Measurements from ENCODE around the gene RIPOR2.

DNA sequence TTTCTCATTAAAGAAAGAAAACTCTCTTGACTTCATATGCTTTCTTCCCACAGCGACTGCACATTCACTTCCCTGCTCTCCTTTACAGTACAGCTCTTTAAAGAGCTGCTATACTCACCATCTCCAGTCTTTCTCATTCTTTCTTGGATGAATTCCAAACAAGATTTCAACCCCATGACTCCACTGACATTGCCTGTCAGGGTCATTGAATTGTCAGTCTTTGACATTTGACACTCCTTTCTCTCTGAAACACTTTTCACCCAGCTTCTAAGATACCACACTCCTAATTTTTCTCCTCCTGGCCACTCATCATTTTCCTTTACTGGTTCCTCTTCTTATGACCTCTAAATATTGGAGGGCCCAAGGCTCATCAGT, 136.2 kb downstream of the RIPOR2 start:
- TF ChIP-seq CTCF (IDR thresholded peaks at IDR 0.05) (no peak), POLR2A (IDR thresholded peaks at IDR 0.05) (no peak)
